ENCODE results near the gene PYCARD.

DNA sequence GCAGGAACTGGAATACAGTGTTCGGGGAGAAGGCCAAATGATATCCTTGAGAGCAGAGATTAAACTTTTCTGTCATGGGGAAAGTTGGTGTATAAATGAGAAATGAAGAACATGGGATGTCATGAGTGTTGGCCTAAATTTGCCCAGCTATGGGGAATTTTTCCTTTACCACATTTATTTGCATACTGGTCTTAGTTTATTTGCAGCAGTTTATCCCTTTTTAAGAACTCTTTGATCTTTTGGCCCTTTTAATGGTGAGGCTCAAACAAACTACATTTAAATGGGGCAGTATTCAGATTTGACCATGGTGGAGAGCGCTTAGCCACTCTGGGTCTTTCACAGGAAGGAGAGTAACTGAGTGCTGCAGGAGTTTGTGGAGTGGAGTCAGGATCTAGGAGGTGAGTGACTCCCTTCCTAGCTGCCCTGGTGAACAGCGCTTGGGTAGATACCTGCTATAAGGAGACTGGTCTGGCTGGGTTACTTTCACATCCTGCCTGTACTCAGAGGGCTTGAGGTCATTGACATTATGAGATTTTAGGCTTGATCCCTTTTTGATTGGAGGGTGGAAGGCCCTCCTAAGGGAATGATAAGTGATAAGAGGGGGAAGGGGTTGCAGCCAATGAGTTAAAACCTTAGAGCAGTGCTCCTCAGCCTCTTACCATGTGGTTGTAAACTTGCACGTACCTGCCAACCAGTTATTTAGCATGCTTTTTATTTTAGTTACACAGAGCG is 10.7 kb downstream of the PYCARD start:
- no peak for TF ChIP-seq POLR2A (IDR thresholded peaks at IDR 0.05)
- TF ChIP-seq, protein P1, sequence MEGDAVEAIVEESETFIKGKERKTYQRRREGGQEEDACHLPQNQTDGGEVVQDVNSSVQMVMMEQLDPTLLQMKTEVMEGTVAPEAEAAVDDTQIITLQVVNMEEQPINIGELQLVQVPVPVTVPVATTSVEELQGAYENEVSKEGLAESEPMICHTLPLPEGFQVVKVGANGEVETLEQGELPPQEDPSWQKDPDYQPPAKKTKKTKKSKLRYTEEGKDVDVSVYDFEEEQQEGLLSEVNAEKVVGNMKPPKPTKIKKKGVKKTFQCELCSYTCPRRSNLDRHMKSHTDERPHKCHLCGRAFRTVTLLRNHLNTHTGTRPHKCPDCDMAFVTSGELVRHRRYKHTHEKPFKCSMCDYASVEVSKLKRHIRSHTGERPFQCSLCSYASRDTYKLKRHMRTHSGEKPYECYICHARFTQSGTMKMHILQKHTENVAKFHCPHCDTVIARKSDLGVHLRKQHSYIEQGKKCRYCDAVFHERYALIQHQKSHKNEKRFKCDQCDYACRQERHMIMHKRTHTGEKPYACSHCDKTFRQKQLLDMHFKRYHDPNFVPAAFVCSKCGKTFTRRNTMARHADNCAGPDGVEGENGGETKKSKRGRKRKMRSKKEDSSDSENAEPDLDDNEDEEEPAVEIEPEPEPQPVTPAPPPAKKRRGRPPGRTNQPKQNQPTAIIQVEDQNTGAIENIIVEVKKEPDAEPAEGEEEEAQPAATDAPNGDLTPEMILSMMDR (IDR thresholded peaks at IDR 0.05), result no peak

All from adrenal gland (tissue), 5 donors.